SH-SY5Y (cell line): ENCODE results near the gene PLAC8L1.

Experiments
- GATA2 ChIP-seq: IDR thresholded peaks from 2 replicates; pipeline ENCODE4 v1.6.1; 2011; ENCODE audit warnings: mild to moderate bottlenecking, low read depth, low read length
- GATA3 ChIP-seq: IDR thresholded peaks from 2 replicates; pipeline ENCODE4 v1.6.1; 2011; ENCODE audit warnings: low read depth, mild to moderate bottlenecking, low read length, moderate library complexity

The PLAC8L1 gene

GRCh38 chr5:146105477-146105876 lies at the start of gene PLAC8L1:
Gene PLAC8L1, minus strand, starts transcription at chr5:146105577. Its CDS starts 1,266 bp downstream, at chr5:146104311.
- TF ChIP-seq GATA2 (no peak), GATA3 (no peak)

GRCh38 chr5:146151970-146152369 lies 46.6 kb upstream of the PLAC8L1 start:
- TF ChIP-seq GATA2 (no peak), GATA3 (no peak)

- TF ChIP-seq GATA2: no peak
- TF ChIP-seq GATA3: no peak
Observed at GRCh38 chr5:146137967-146138403, 32.6 kb upstream of the PLAC8L1 start.

GRCh38 chr5:146130440-146131045 lies 25.2 kb upstream of the PLAC8L1 start:
- TF ChIP-seq GATA3 (no peak), GATA2 (no peak)

- TF ChIP-seq GATA2 (no peak), GATA3 (no peak)
Observed at GRCh38 chr5:146126068-146126467, 20.7 kb upstream of the PLAC8L1 start.

- TF ChIP-seq GATA2 (no peak), GATA3 (no peak)
Observed at GRCh38 chr5:146124580-146124979, 19.2 kb upstream of the PLAC8L1 start.

GRCh38 chr5:146118322-146118721 lies 12.9 kb upstream of the PLAC8L1 start:
- no peak for TF ChIP-seq GATA3
- TF ChIP-seq GATA2: no peak

- TF ChIP-seq GATA2 (no peak), GATA3 (no peak)
Observed at GRCh38 chr5:146116361-146116760, 11.0 kb upstream of the PLAC8L1 start.

- TF ChIP-seq GATA3 (no peak), GATA2 (no peak)
Observed at GRCh38 chr5:146112476-146112875, 7.1 kb upstream of the PLAC8L1 start.

- TF ChIP-seq GATA3 (no peak), GATA2 (no peak)
Observed at GRCh38 chr5:146111409-146111808, 6.0 kb upstream of the PLAC8L1 start.

- TF ChIP-seq GATA2 (no peak), GATA3 (no peak)
Observed at GRCh38 chr5:146109379-146109778, 4.0 kb upstream of the PLAC8L1 start.

- TF ChIP-seq GATA3 (no peak), GATA2 (no peak)
Observed at GRCh38 chr5:146107901-146108300, 2.5 kb upstream of the PLAC8L1 start.

GRCh38 chr5:146103594-146103993 lies 1.8 kb downstream of the PLAC8L1 start:
- TF ChIP-seq GATA2 (no peak), GATA3 (no peak)

- TF ChIP-seq GATA3 (no peak), GATA2 (no peak)
Observed at GRCh38 chr5:146101646-146102045, 3.7 kb downstream of the PLAC8L1 start.

- TF ChIP-seq GATA3 (no peak), GATA2 (no peak)
Observed at GRCh38 chr5:146098047-146098446, 7.3 kb downstream of the PLAC8L1 start.

GRCh38 chr5:146091881-146092280 lies 13.5 kb downstream of the PLAC8L1 start:
- TF ChIP-seq GATA3 (no peak), GATA2 (no peak)
